HG03354 (cell line): ENCODE results near the gene TNFRSF19.

Source experiments
- ATAC-seq: cut with Tn5 transposase; IDR thresholded peaks from one replicate; pipeline ENCODE4 v1.9.1; 2021; ENCODE audit warnings: mild to moderate bottlenecking; ENCODE audit not compliant: unreplicated experiment, poor library complexity, severe bottlenecking

TNFRSF19 gene

DNA sequence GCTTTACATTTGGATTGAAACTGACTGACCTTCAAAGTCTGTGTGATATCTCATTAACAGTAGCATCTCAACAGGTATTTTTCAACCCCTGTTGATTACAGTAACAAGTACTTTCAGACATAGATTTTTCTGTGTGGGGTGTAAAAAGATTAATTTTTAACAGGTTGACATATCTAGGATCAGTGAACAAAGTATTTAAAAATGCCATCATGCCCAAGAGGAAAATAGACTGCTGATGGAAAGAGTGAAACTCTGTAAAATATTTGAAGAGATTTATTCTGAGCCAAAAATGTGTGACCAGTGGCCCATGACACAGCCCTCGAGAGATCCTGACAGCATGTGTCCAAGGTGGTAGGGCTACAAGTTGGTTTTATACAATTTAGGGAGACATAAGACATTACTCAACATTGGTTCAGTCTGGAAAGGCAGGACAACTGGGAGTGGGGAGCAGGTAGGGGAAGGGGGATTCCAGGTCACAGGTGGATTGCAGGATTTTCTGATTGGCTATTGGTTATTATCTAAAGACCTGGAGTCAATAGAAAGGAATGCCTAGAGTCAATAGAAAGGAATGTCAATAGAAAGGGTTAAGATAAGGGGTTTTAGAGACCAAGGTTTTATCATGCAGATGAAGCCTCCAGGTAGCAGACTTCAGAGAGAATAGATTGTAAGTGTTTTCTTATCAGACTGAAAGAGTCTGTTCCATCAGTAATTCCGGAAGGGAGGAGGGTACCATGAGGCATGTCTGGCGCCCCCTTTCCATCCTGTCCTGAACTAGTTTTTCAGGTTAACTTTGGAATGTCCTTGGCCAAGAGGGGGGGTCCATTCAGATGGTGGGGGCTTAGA lies 29.1 kb downstream of the TNFRSF19 start:
- no peak for ATAC-seq

- no peak for ATAC-seq
Measured at GRCh38 chr13:23600100-23600499, 29.9 kb downstream of the TNFRSF19 start.

DNA sequence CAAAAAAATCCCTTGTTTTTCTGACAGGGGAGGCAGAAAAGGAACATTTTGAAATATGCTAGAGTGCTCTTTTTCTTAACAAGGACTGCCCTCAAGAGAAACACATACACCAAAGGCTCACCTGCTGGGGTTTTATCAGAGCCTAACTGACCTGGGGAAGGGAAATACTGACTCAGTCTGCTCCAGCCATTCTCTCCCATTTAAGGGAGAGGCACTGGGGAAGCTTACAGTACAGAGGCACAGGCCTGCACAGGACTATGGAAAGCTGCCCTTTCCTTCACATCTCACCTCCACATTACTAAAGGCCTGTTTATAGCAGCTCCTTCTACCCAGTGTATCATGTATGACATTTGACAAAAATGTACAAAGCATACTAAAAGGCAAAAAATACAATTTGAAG lies 30.3 kb downstream of the TNFRSF19 start:
- ATAC-seq: no peak

DNA sequence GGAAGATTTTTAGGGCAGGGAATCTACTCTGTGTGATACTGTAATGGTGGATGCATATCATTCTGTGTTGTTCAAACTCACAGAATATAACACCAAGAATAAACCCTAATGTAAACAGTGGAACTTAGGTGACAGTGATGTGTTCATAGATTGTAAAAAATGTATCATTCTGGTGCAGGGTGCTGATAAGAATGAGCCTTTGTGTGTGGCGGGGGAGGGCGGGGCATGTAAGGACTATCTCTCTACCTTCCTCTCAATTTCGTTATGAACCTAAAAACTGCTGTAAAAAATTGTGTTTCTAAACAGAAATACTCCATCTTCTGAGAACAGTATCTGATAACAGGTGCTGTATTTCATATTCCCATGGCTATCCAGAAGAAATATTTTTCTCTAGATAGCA lies 35.6 kb downstream of the TNFRSF19 start:
- no peak for ATAC-seq

GRCh38 chr13:23608138-23608537 lies 37.9 kb downstream of the TNFRSF19 start:
- ATAC-seq: no peak

DNA sequence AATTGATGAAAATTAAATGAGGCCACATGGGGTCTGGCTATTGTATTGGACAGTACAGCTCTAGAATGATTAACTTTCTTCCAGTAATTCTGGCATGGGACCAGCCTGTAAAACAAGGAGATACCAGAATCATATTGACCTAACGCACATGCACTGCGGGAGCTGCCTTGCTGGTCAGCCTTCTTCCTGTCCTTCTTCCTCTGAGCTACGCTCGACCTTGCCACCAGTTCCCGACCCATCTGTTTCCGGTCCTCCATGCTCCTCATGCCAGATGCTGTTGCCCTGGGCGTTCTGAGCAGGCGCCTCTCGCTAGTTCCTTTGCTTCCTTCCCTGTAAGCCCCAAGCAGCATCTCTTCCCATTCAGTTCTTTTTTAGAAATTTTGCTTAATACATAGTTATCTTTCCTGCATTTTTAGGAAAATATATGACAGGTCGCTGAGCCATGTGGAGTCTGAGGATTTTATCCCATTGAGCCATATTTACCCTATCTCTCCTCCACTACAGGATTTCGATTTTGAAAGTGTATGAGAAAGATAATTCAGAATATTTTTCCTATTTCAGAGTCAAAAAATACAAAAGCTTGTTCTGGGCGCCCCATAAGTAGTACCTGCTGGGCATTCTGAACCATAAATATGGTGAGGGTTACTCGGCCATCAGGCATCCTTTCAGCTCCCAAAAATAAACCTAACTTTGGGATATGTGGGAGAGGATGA lies 38.6 kb downstream of the TNFRSF19 start:
- ATAC-seq: peak; percentile 32

DNA sequence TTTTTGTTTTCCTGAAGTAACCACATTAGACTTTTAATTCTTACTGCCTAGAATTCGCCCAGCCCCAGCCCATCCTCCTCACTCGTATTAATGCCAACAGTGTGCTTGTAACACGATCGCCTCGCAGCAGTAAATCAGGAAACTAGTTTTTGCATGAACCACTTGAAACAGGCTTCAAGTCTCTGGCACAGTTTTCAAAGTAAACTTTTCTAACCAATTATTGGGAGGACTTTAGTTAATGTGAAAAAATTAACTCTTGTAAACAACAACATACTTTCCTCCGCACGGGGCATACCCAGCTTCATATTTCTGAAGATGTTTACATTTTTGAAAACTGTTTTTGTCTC lies 39.2 kb downstream of the TNFRSF19 start:
- peak; percentile 55 for ATAC-seq

- ATAC-seq: peak; percentile 58
Measured at GRCh38 chr13:23609874-23610576, 39.8 kb downstream of the TNFRSF19 start.

DNA sequence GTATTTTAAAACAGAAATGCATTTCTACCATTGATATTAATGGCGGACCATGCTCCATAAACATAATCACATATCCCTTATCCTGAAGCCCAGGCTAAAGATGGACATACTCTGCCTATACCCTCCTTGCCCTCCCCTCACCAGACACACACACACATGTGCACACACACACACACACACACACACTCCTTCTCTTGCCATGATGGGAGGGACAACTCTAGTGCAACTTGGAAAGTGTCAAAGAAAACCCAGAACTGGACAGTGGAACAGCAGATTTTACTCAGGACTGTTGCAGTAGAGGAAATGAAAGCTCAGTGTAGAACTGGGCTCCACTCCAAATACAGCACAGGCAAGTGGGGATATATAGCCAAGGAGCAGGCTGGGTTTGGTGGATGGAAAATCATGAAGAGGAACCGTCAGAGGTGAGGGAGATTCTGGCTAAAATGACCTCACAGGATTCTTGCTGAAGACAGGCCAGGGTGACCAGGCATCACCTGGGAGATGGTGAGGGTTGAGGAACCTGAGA lies 40.8 kb downstream of the TNFRSF19 start:
- no peak for ATAC-seq

DNA sequence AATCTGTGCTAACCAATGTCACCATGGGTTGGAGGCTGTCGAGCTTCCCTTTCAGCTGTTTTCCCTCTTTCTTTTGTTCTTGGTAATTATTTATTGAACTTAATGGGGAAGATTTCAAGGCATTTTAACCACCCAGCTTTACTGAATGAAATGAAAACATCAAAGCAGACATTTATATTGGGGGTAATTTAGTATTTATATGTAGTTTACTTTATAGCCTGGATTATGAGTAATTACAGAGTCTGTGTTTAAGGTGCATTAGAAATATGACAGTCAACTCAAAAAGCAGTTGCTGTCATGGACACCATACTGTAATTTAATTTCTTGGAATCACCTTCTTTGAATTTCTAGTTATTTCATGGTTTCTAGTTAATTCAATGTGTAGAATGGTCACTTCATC lies 42.0 kb downstream of the TNFRSF19 start:
- no peak for ATAC-seq

- ATAC-seq: no peak
Measured at GRCh38 chr13:23612731-23613130, 42.5 kb downstream of the TNFRSF19 start.

- no peak for ATAC-seq
Measured at GRCh38 chr13:23613596-23613995, 43.4 kb downstream of the TNFRSF19 start.

DNA sequence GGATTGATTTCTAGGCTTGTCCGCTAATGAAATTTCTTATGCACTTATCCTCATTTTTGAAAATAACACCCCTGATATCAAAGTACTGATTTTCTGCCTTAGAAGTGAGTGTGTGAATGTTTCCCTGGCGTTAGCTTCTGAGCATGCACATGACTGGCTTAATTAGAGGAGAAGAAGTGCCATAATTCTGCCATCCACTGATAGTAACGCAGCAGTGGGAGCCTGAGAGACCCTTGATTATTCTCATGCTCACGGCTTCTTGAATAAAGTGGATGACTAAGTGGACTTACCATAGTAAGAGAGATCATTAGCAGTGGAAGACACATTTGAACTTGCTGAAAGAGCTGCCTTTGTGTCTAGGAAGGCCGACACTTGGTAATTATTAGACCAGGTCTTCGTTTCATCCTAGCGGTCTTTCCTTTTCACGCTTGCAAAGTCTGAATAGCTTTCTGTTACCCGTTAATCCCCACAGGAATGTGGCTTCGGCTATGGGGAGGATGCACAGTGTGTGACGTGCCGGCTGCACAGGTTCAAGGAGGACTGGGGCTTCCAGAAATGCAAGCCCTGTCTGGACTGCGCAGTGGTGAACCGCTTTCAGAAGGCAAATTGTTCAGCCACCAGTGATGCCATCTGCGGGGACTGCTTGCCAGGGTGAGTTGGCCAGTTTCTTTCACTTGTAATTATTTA lies 45.3 kb downstream of the TNFRSF19 start:
- ATAC-seq: no peak

DNA sequence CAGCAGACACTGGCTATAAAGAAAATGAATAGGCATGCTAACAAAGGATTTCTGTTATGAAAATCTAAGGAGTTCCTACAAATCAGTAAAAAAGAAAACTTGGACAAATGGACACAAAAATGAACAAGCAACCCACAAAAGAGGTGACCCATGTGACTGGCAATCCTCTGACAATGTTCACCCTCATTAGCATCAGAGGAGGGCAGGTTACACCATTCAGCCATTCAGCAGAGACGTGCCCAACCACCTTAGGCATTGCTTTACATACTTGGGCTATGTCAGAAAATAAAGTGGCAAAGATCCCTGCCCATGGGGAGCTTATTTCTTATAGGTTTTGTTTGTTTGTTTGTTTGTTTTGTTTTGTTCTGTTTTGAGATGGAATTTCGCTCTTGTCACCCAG lies 46.0 kb downstream of the TNFRSF19 start:
- ATAC-seq: no peak

DNA sequence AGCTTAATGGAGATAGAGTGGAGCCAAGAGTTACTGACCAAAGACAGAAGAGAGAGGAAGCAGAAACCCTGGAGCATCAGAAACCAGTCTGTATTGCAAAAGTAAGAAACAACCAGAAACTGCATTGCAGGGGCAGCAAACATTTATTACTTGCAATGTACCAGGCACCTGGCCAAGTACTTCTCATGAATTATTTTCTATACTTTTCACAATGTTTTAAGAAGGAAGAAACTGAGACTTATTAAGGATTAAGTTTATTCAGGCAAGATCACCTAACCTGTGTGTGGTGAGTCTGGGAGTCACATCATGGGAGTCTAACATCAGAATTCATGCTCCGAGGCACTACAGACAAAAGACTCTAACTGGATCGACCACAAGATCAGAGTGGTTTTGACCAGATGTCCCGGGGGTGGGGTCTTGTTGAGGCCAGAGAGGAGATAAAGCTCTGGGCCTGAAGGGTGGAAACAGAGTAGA lies 47.4 kb downstream of the TNFRSF19 start:
- no peak for ATAC-seq

DNA sequence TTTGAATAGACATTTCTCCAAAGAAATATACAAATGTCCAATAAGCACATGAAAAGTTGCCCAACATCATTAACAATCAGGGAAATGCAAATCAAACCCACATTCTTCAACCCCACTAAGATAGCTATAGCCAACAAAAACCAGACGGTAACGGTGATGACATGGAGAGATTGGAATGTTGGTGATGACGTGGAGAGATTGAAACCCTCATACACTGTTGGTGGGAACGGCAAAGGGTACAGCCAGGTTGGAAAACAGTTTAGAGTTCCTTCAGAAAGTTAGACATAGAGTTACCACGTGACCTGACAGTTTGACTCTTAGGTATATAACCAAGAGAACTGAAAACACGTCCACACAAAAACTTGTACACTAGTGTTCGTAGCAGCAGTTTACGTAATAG lies 48.1 kb downstream of the TNFRSF19 start:
- ATAC-seq: no peak

GRCh38 chr13:23619068-23619855 lies 49.0 kb downstream of the TNFRSF19 start:
- ATAC-seq: no peak

GRCh38 chr13:23620211-23620610 lies 50.0 kb downstream of the TNFRSF19 start:
- no peak for ATAC-seq
